HCT116 (cell line): ENCODE measurements around the gene B4GALNT2. TPM values are rescaled to one million over a fixed set of nuclear protein-coding genes. Genes with fewer than 3 reads are reported as not detected.
A peak's percentile ranks its signal among the peaks of the same experiment; 100 is the strongest.

Experiments
- ATAC-seq: fragments of 200-7000 bp; cut with Tn5 transposase; 2 replicates; pipeline ENCODE4 v1.9.1; 2020; ENCODE audit warnings: mild to moderate bottlenecking, moderate library complexity
- BruUV-seq: library from RNA; stranded (reverse); fragments of 400-500 nt; replicated peaks from 2 replicates; lab custom pipeline; 2021; lab: Mats Ljungman, UMichigan
- CTCF ChIA-PET: fragments of 300-600 bp; sonication (Branson Sonifier 250); formaldehyde crosslinking; loops from one replicate; lab custom pipeline; 2021; ENCODE audit warnings: antibody characterized with exemption; lab: Charles Lee
- POLR2A ChIA-PET: fragments of 300-600, 350-600 bp; sonication (Branson Sonifier 250); formaldehyde crosslinking; loops from one replicate; lab custom pipeline; 2021; ENCODE audit warnings: antibody characterized with exemption; lab: Charles Lee
- RAD21 ChIA-PET, 2 experiments: fragments of 300-600 bp; sonication (Branson Sonifier 250); formaldehyde crosslinking; loops; one replicate each; lab custom pipeline; 2023; ENCODE audit warnings: low total read pairs in 2 of 2; ENCODE audit not compliant: uncharacterized antibody in 2 of 2, unreplicated experiment in 2 of 2, low non-redundant PET in 1 of 2; lab: Charles Lee
- DNase-seq: peaks from one replicate; pipeline ENCODE4 v3.0.0-alpha.2; 2010; ENCODE audit warnings: low read depth, low spot score
- H2AFZ ChIP-seq: fragments of 200-600 bp; shearing (Covaris generic), sonication (generic); 2 replicates; pipeline ENCODE4 v1.6.1; 2017; ENCODE audit warnings: low read depth, mixed run types, mixed read lengths, antibody characterized with exemption, low read length; ENCODE audit not compliant: poor library complexity, severe bottlenecking
- H3K27ac ChIP-seq: 2 replicates; pipeline ENCODE4 v1.5.1; 2012; ENCODE audit warnings: low read depth, low read length
- H3K27me3 ChIP-seq: fragments of 200-600 bp; sonication (generic); 2 replicates; pipeline ENCODE4 v1.6.1; 2016; ENCODE audit warnings: mixed run types, low read length, mixed read lengths; ENCODE audit not compliant: insufficient read depth
- H3K36me3 ChIP-seq, 2 experiments: fragments of 200-500 bp in 1 of 2; fragments of 200-600 bp in 1 of 2; sonication (Bioruptor generic) in 1 of 2; sonication (generic) in 1 of 2; 2 replicates each; pipeline versions ENCODE4 v1.5.1 to v1.6.1; 2014 to 2016; ENCODE audit warnings: low read length in 2 of 2, inconsistent platforms in 1 of 2, mixed read lengths in 1 of 2, mixed run types in 1 of 2; ENCODE audit not compliant: insufficient read depth in 2 of 2, control insufficient read depth in 1 of 2
- H3K4me1 ChIP-seq, 2 experiments: fragments of 200-600 bp in 1 of 2; sonication (generic) in 1 of 2; 2 replicates each; pipeline versions ENCODE4 v1.5.1 to v1.6.1; 2012 to 2017; ENCODE audit warnings: low read length in 2 of 2, inconsistent platforms in 1 of 2, mild to moderate bottlenecking in 1 of 2, mixed read lengths in 1 of 2, mixed run types in 1 of 2, moderate library complexity in 1 of 2; ENCODE audit not compliant: insufficient read depth in 2 of 2, control insufficient read depth in 1 of 2
- H3K4me2 ChIP-seq: fragments of 200-600 bp; sonication (generic); 2 replicates; pipeline ENCODE4 v1.6.1; 2017; ENCODE audit warnings: mixed run types, low read length, mixed read lengths
- H3K4me3 ChIP-seq, 2 experiments: fragments of 200-600 bp in 1 of 2; sonication (generic) in 1 of 2; replicated peaks in 1 of 2; 2 replicates each; pipeline ENCODE4 v1.5.1; 2011 to 2016; ENCODE audit warnings: low read length in 2 of 2, control low read depth in 1 of 2, low read depth in 1 of 2, mild to moderate bottlenecking in 1 of 2, mixed read lengths in 1 of 2, mixed run types in 1 of 2
- H3K79me2 ChIP-seq: fragments of 200-600 bp; sonication (generic); 2 replicates; pipeline ENCODE4 v1.6.1; 2017; ENCODE audit warnings: mild to moderate bottlenecking, mixed run types, low read length, moderate library complexity, mixed read lengths; ENCODE audit not compliant: insufficient read depth
- H3K9ac ChIP-seq: fragments of 200-600 bp; sonication (generic); 2 replicates; pipeline ENCODE4 v1.6.1; 2016; ENCODE audit warnings: low read length, mixed read lengths
- H3K9me2 ChIP-seq: fragments of 200-600 bp; sonication (generic), shearing (Covaris generic); 2 replicates; pipeline ENCODE4 v1.6.1; 2017; ENCODE audit warnings: mixed run types, mild to moderate bottlenecking, moderate library complexity; ENCODE audit not compliant: insufficient read depth
- H3K9me3 ChIP-seq, 2 experiments: fragments of 200-500 bp in 1 of 2; fragments of 200-600 bp in 1 of 2; sonication (Bioruptor generic) in 1 of 2; sonication (generic) in 1 of 2; 2 replicates each; pipeline ENCODE4 v1.6.1; 2014 to 2017; ENCODE audit warnings: low read length in 2 of 2, mixed read lengths in 2 of 2, inconsistent platforms in 1 of 2, low read depth in 1 of 2, mild to moderate bottlenecking in 1 of 2, mixed run types in 1 of 2, moderate library complexity in 1 of 2; ENCODE audit not compliant: control insufficient read depth in 1 of 2, insufficient read depth in 1 of 2
- H4K20me1 ChIP-seq: fragments of 200-600 bp; sonication (generic), shearing (Covaris generic); 2 replicates; pipeline ENCODE4 v1.6.1; 2017; ENCODE audit warnings: mixed run types, mild to moderate bottlenecking, moderate library complexity; ENCODE audit not compliant: insufficient read depth
- CBX3 ChIP-seq: IDR thresholded peaks from 2 replicates; pipeline ENCODE4 v1.6.1; 2012; ENCODE audit warnings: low read depth
- CEBPB ChIP-seq: IDR thresholded peaks from 2 replicates; pipeline ENCODE4 v1.6.1; 2012; ENCODE audit warnings: low read depth
- EZH2 ChIP-seq: fragments of 200-600 bp; sonication (generic); IDR thresholded peaks from 2 replicates; pipeline ENCODE4 v1.6.1; 2017; ENCODE audit warnings: antibody characterized with exemption, mixed run types
- FOSL1 ChIP-seq: IDR thresholded peaks from 2 replicates; pipeline ENCODE4 v1.6.1; 2012; ENCODE audit warnings: low read depth
- POLR2A ChIP-seq: IDR thresholded peaks from 2 replicates; pipeline ENCODE4 v1.7.0; 2011; ENCODE audit warnings: borderline replicate concordance; ENCODE audit not compliant: insufficient read depth, insufficient read length; ENCODE audit errors: extremely low read depth
- RAD21 ChIP-seq: IDR thresholded peaks from 2 replicates; pipeline ENCODE4 v1.6.1; 2012; ENCODE audit warnings: low read depth, mild to moderate bottlenecking
- SIN3A ChIP-seq: IDR thresholded peaks from 2 replicates; pipeline ENCODE4 v1.6.1; 2012; ENCODE audit warnings: low read depth
- SP1 ChIP-seq: IDR thresholded peaks from 2 replicates; pipeline ENCODE4 v1.6.1; 2012; ENCODE audit warnings: low read depth
- SRF ChIP-seq: IDR thresholded peaks from 2 replicates; pipeline ENCODE4 v1.6.1; 2012; ENCODE audit warnings: low read depth
- YY1 ChIP-seq: IDR thresholded peaks from 2 replicates; pipeline ENCODE4 v1.6.1; 2011; ENCODE audit warnings: low read length, low read depth, moderate library complexity, mild to moderate bottlenecking; ENCODE audit not compliant: insufficient replicate concordance; ENCODE audit errors: extremely low read depth
- intact Hi-C: fragments of 100-400 bp; cut with micrococcal nuclease; formaldehyde crosslinking; loops from 2 replicates; pipeline ENCODE4 v1.10.0; 2022
- total RNA-seq: library from RNA; stranded (reverse); gene quantifications from one replicate; pipeline ENCODE4 v1.2.1, GENCODE V29; 2021; ENCODE audit not compliant: unreplicated experiment
- TF ChIP-seq, protein P1 (sequence below), 3 experiments: fragments of 200-600 bp in 1 of 3; sonication (generic) in 1 of 3; IDR thresholded peaks in 2 of 3; conservative IDR thresholded peaks in 1 of 3; 2 replicates each; pipeline ENCODE4 v1.5.1; 2012 to 2017; ENCODE audit warnings: low read depth in 2 of 3, low read length in 2 of 3, antibody characterized with exemption in 1 of 3, borderline replicate concordance in 1 of 3, control low read depth in 1 of 3, mild to moderate bottlenecking in 1 of 3, mixed read lengths in 1 of 3, mixed run types in 1 of 3, moderate library complexity in 1 of 3; ENCODE audit not compliant: insufficient read depth in 1 of 3

Gene B4GALNT2
- total RNA-seq, 1 experiment from 2014 or later: not detected

DNA sequence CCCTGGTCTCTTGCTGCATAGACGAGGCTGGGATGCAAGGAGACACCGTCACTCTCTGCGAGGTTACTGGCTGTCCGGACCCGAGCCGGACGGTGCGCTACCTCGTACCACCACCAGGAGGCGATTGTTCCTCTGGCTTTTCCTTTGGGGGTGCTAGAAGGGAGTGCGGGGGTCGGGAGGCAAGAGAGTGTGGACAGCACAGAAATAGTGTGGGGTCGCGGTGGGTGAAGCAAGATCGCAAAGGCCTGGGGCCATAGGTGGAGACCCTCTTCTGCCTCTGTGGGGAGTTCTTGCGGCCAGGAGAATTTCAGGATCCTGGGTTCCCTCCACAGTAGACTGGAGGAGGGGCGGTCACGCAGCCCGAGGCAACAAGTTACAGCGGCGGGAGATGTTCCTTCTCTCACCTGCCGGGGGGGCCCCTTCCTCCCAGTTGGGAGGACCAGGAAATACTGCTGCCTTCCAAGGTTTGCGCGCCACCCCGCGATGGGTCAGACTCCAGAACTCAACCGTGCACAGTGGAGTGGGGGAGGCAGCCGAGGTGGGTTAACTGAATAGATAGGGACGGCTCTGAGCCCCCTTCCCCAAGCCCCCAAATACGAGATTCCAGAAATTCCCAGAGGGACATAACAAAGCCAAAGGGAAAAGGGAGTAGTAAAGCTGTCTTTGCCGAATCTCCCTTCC, 91.1 kb downstream of the B4GALNT2 start:
- Histone ChIP-seq H3K9me3 (no peaks in the 10 kb centered on the region), H3K9ac (no peak overlapping the region), H3K27ac (no peak overlapping the region), H3K79me2 (no peaks in the 10 kb centered on the region), H3K4me3 (no peak overlapping the region), H3K9me2 (no peaks in the 10 kb centered on the region), H3K4me1 (peaks cover 2 to 16% of the 10 kb centered on the region in 2 experiments; a peak in 3 of 4 replicates), H2AFZ (peak overlapping the region; percentile 36), H4K20me1 (no peaks in the 10 kb centered on the region), H3K36me3 (no peaks in the 10 kb centered on the region), H3K27me3 (no peaks in the 10 kb centered on the region), H3K4me2 (peak overlapping the region; percentile 46)
- BruUV-seq: no TSS peak
- ATAC-seq (peak; percentile 78), DNase-seq (peak; percentile 21)
- ChIA-PET POLR2A (no interaction called here), RAD21 (no interaction called here), CTCF (no interaction called here)
- intact Hi-C loops: loop anchor here (10.0 kb wide), 1 partner anchor 269 kb away; no protein-coding TSS in a partner anchor
- TF ChIP-seq EZH2: no peak
- TF ChIP-seq FOSL1: no peak
- TF ChIP-seq SIN3A: no peak
- TF ChIP-seq, protein P1, sequence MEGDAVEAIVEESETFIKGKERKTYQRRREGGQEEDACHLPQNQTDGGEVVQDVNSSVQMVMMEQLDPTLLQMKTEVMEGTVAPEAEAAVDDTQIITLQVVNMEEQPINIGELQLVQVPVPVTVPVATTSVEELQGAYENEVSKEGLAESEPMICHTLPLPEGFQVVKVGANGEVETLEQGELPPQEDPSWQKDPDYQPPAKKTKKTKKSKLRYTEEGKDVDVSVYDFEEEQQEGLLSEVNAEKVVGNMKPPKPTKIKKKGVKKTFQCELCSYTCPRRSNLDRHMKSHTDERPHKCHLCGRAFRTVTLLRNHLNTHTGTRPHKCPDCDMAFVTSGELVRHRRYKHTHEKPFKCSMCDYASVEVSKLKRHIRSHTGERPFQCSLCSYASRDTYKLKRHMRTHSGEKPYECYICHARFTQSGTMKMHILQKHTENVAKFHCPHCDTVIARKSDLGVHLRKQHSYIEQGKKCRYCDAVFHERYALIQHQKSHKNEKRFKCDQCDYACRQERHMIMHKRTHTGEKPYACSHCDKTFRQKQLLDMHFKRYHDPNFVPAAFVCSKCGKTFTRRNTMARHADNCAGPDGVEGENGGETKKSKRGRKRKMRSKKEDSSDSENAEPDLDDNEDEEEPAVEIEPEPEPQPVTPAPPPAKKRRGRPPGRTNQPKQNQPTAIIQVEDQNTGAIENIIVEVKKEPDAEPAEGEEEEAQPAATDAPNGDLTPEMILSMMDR (IDR thresholded peaks at IDR 0.05 in 2 of 3, conservative IDR thresholded peaks at IDR 0.05 in 1 of 3; ENCODE audit: borderline replicate concordance in 1 of 3, insufficient read depth in 1 of 3, low read depth in 2 of 3, low read length in 2 of 3): peak; percentile 85 to 99 (median 99)
- no peak for TF ChIP-seq CBX3
- TF ChIP-seq YY1: peak; percentile 23
- peak; percentile 78 for TF ChIP-seq RAD21
- TF ChIP-seq SRF: no peak
- TF ChIP-seq POLR2A: no peak
- no peak for TF ChIP-seq SP1
- TF ChIP-seq CEBPB: no peak
